SU-DHL-6 (cell line): ENCODE results near the gene AGAP1.

ENCODE experiments used
- CTCF ChIP-seq: fragments of 200-600 bp; sonication (generic); IDR thresholded peaks from one replicate; pipeline ENCODE4 v1.5.1; 2017; ENCODE audit warnings: antibody characterized with exemption, mild to moderate bottlenecking, low read length, moderate library complexity; ENCODE audit not compliant: insufficient read depth, poor library complexity, severe bottlenecking
- EZH2phosphoT487 ChIP-seq: fragments of 200-600 bp; sonication (generic), shearing (Covaris generic); conservative IDR thresholded peaks from 2 replicates; pipeline ENCODE4 v1.6.1; 2018; ENCODE audit warnings: mild to moderate bottlenecking, antibody characterized with exemption, low read length, moderate library complexity, mixed read lengths

- TF ChIP-seq CTCF = no peak
- TF ChIP-seq EZH2phosphoT487 = no peak
Measured at GRCh38 chr2:236128321-236128720, 634.5 kb downstream of the AGAP1 start.
